Vagina (tissue), 2 donors: ENCODE measurements around the gene ENTPD1. TPM values are rescaled to one million over a fixed set of nuclear protein-coding genes. Genes with fewer than 3 reads are reported as not detected.

Experiments
- DNase-seq, 2 donors: peaks; one replicate each; pipeline ENCODE4 v3.0.0-alpha.2; 2017; ENCODE audit errors: extremely low spot score in 2 of 2
- H3K27ac ChIP-seq: fragments of 200-600 bp; sonication (generic); one replicate; pipeline ENCODE4 v1.5.1; 2019
- H3K27me3 ChIP-seq: fragments of 200-600 bp; sonication (generic); one replicate; pipeline ENCODE4 v1.5.1; 2019
- H3K36me3 ChIP-seq, 2 donors: fragments of 200-600 bp; sonication (generic); one replicate each; pipeline ENCODE4 v1.5.1; 2017 to 2019
- H3K4me1 ChIP-seq: fragments of 200-600 bp; sonication (generic); one replicate; pipeline ENCODE4 v1.5.1; 2019
- H3K4me3 ChIP-seq, 2 donors: fragments of 200-600 bp; sonication (generic); 1 replicate in 1 of 2; 2 replicates in 1 of 2; pipeline ENCODE4 v1.5.1; 2016 to 2019
- H3K9me3 ChIP-seq: fragments of 200-600 bp; sonication (generic); one replicate; pipeline ENCODE4 v1.5.1; 2019
- CTCF ChIP-seq, 3 experiments: fragments of 450-650 bp in 2 of 3; fragments of 200-600 bp in 1 of 3; sonication (generic) in 1 of 3; IDR thresholded peaks; one replicate each; pipeline ENCODE4 v1.5.1; 2017 to 2019; ENCODE audit warnings: antibody characterized with exemption in 3 of 3, mild to moderate bottlenecking in 2 of 3, moderate library complexity in 2 of 3
- POLR2A ChIP-seq, 2 donors: fragments of 450-650 bp; IDR thresholded peaks; one replicate each; pipeline ENCODE4 v1.6.1; 2017; ENCODE audit warnings: antibody characterized with exemption in 2 of 2, mild to moderate bottlenecking in 2 of 2, moderate library complexity in 2 of 2
- POLR2AphosphoS5 ChIP-seq, 2 donors: sonication (generic); formaldehyde crosslinking; IDR thresholded peaks; one replicate each; pipeline ENCODE4 v1.9.0; 2017; ENCODE audit warnings: antibody characterized with exemption in 2 of 2, mild to moderate bottlenecking in 2 of 2, low read depth in 1 of 2; ENCODE audit not compliant: insufficient read depth in 1 of 2
- intact Hi-C: fragments of 100-400 bp; cut with DNase I; formaldehyde crosslinking; loops from one replicate; pipeline ENCODE4 v1.15.1; 2023
- total RNA-seq: library from RNA; depleted of rRNA; stranded (reverse); fragments of >200 nt; gene quantifications from one replicate; pipeline ENCODE4 v1.2.3, GENCODE V29; 2016

ENTPD1 gene
- total RNA-seq, 1 donor from 2014 or later: 17.7 TPM

- intact Hi-C loops: no loop called here
- no peak for TF ChIP-seq POLR2A (IDR thresholded peaks at IDR 0.05)
- no peak for TF ChIP-seq CTCF (IDR thresholded peaks at IDR 0.05)
- no peak for TF ChIP-seq POLR2AphosphoS5 (IDR thresholded peaks at IDR 0.05; ENCODE audit: insufficient read depth in 1 of 2, low read depth in 1 of 2)
- Histone ChIP-seq H3K9me3 (no peaks in the 10 kb centered on the region), H3K36me3 (no peaks in the 10 kb centered on the region), H3K27ac (no peak overlapping the region), H3K27me3 (no peaks in the 10 kb centered on the region), H3K4me3 (no peak overlapping the region), H3K4me1 (peaks cover 20% of the 10 kb centered on the region)
- DNase-seq: no peak
Measured at GRCh38 chr10:95830044-95830443, 74.1 kb downstream of the ENTPD1 start.

- no peak overlapping the region for H3K4me3 ChIP-seq
- H3K36me3 ChIP-seq: no peaks in the 10 kb centered on the region
- H3K27ac ChIP-seq: no peak overlapping the region
- no peaks in the 10 kb centered on the region for H3K27me3 ChIP-seq
- intact Hi-C loops: no loop called here
- peaks cover 20% of the 10 kb centered on the region for H3K4me1 ChIP-seq
- DNase-seq: no peak
- TF ChIP-seq CTCF (IDR thresholded peaks at IDR 0.05) (no peak), POLR2A (IDR thresholded peaks at IDR 0.05) (no peak), POLR2AphosphoS5 (IDR thresholded peaks at IDR 0.05; ENCODE audit: insufficient read depth in 1 of 2, low read depth in 1 of 2) (no peak)
- no peaks in the 10 kb centered on the region for H3K9me3 ChIP-seq
Measured at GRCh38 chr10:95831076-95831475, 75.1 kb downstream of the ENTPD1 start.

- Histone ChIP-seq H3K4me1 (peaks cover 20% of the 10 kb centered on the region), H3K27me3 (no peaks in the 10 kb centered on the region), H3K27ac (no peak overlapping the region), H3K4me3 (no peak overlapping the region), H3K36me3 (no peaks in the 10 kb centered on the region), H3K9me3 (no peaks in the 10 kb centered on the region)
- no peak for DNase-seq
- no peak for TF ChIP-seq POLR2A (IDR thresholded peaks at IDR 0.05)
- TF ChIP-seq CTCF (IDR thresholded peaks at IDR 0.05): no peak
- intact Hi-C loops: no loop called here
Measured at GRCh38 chr10:95831515-95831914, 75.6 kb downstream of the ENTPD1 start.

GRCh38 chr10:95832216-95833041 is 76.5 kb downstream of the ENTPD1 start:
- Histone ChIP-seq H3K27me3 (no peaks in the 10 kb centered on the region), H3K4me3 (no peak overlapping the region), H3K4me1 (peaks cover 24% of the 10 kb centered on the region), H3K9me3 (no peaks in the 10 kb centered on the region), H3K27ac (peak overlapping the region; percentile 72), H3K36me3 (no peaks in the 10 kb centered on the region)
- intact Hi-C loops: no loop called here
- TF ChIP-seq POLR2AphosphoS5 (IDR thresholded peaks at IDR 0.05; ENCODE audit: insufficient read depth in 1 of 2, low read depth in 1 of 2): no peak
- DNase-seq: no peak

- intact Hi-C loops: no loop called here
- DNase-seq: no peak
- H3K4me3 ChIP-seq: no peak overlapping the region
- peaks cover 25% of the 10 kb centered on the region for H3K4me1 ChIP-seq
- H3K27ac ChIP-seq: peak overlapping the region; percentile 72
- H3K9me3 ChIP-seq: no peaks in the 10 kb centered on the region
- H3K36me3 ChIP-seq: no peaks in the 10 kb centered on the region
- no peaks in the 10 kb centered on the region for H3K27me3 ChIP-seq
- TF ChIP-seq POLR2A (IDR thresholded peaks at IDR 0.05) (no peak), POLR2AphosphoS5 (IDR thresholded peaks at IDR 0.05; ENCODE audit: insufficient read depth in 1 of 2, low read depth in 1 of 2) (no peak), CTCF (IDR thresholded peaks at IDR 0.05) (no peak)
Measured at GRCh38 chr10:95833042-95833610, 77.2 kb downstream of the ENTPD1 start.
